SK-N-DZ (cell line): ENCODE data around the gene MTHFD1L.

Experiments
- DNase-seq: peaks from one replicate; pipeline ENCODE4 v3.0.0-alpha.2; 2015; ENCODE audit warnings: low spot score

Gene MTHFD1L

GRCh38 chr6:150898399-150899170, 33.1 kb downstream of the MTHFD1L start:
- DNase-seq = no peak

GRCh38 chr6:150899231-150899630, 33.7 kb downstream of the MTHFD1L start:
- DNase-seq = no peak

- DNase-seq = peak; percentile 13
Measured at GRCh38 chr6:150900049-150900448, 34.5 kb downstream of the MTHFD1L start.

- DNase-seq = no peak
Measured at GRCh38 chr6:150902142-150902776, 36.8 kb downstream of the MTHFD1L start.

DNA sequence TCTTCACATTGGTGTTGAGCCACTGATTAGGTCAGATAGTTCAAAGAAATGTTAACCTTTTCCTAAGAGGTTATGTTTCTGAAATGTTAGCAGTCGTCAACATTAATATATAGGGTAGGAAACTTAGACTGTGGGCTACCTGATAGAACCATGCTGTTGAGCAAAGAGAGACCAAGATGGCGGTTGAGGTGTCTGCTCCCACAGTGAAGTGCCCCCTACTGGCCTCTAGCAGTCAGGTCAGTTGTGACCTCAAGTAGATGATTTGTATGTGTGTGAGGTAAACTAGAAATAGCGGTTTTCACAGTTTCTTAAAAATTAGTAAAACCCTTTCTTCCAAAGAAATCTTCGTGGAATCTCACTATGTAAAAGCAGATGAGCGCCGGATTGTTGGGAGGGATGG, 40.3 kb downstream of the MTHFD1L start:
- DNase-seq = no peak

GRCh38 chr6:150906641-150907326, 41.3 kb downstream of the MTHFD1L start:
- DNase-seq = no peak

- DNase-seq = no peak
Measured at GRCh38 chr6:150907383-150907782, 41.9 kb downstream of the MTHFD1L start.

DNA sequence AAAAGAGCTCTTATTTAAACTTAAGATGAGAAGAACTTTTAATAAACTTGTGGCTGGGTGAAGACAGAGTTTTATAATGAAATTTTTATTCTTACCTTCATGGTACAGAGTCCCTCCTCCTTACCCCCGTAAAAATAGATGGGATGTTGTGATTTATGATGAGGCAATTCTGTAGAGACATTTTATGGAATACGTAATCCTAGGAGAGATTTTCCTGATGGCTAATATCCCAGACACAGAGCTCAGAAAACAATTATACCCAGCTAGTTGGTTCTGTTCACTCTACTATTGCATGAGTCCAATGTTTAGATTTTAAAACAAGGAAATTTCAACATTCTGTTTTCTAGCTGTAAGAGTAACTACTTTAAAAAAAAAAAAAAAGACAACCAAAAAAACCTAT, 43.4 kb downstream of the MTHFD1L start:
- no peak for DNase-seq

DNA sequence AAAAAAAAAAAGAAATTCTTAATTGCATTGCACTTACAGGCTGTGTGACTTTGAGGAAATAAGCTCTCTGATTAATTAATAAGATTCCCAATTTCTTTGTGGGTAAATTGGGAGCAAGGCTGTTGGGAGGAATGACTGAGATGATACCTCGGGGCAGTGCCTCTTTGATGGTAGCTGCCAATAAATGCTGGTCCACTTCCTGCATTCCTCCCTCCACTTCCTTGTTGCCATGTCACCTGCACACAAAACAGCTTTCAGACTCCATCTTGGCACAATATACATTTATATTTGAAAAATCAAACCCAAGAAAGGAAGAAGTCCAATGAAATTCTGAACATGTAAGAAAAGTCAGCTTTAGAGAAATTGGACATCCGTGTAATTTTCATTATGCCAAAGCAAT, 45.1 kb downstream of the MTHFD1L start:
- no peak for DNase-seq

DNA sequence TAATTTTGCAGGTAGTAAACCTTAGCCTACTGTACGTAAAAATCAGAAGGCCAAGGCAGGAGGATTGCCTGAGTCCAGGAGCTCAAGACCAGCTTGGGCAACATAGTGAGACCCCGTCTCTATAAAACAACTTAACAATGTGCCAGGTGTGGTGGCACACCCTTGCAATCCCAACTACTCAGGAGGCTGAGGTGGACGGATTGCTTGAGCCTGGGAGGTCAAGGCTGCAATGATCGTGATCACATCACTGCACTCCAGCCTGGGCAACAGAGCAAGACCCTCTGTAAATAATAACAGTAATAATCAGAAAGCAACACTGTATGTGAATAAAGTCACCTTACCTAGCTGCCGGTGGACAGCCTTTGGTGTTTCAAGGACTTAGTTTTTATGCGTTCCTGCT, 48.9 kb downstream of the MTHFD1L start:
- DNase-seq = no peak

DNA sequence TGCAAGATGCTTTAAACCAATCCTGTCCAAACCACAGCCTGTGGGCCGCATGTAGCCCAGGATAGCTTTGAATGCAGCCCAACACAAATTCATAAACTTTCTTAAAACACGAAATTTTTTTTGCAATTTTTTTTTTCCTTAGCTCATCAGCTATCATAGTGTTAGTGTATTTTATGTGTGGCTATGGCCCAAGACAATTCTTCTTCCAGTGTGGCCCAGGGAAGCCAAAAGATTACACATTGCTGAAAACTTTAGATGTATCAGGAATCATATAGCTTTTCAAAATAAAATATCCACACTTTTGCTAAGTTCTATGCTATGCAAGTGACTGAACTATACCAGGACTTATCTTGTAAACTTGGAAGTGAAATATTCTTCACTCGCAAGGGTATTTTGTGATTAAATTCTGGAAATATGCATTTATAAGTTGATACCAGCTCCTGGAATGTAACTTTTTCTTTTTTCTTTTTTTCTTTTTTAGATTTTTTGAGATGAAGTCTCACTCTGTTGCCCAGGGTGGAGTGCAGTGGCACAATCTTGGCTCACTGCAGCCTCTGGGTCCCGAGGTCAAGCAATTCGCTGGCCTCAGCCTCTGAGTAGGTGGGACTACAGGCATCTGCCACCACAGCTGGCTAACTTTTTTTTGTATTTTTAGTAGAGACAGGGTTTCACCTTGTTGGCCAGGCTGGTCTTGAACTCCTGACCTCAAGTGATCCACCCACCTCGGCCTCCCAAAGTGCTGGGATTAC, 49.8 kb downstream of the MTHFD1L start:
- DNase-seq = no peak

DNA sequence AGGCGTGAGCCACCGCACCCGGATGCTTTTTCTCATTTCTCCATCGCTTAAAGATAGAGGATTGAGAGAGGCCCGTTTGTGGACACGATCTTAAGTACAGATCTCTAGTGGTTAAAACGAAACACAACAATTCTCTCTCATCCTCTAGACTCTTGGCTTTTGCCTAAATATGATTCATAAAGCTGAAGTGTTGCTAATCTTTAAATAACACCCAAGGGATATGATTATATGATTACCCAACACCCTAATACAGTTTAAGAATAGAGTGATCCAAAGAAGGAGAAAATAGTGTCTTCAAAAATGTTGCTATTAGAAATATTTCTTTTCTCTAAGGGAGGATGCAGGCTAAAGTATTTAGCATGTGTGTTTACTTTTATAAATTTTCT, 50.4 kb downstream of the MTHFD1L start:
- DNase-seq = no peak

GRCh38 chr6:150919938-150920337, 54.4 kb downstream of the MTHFD1L start:
- DNase-seq = no peak

DNA sequence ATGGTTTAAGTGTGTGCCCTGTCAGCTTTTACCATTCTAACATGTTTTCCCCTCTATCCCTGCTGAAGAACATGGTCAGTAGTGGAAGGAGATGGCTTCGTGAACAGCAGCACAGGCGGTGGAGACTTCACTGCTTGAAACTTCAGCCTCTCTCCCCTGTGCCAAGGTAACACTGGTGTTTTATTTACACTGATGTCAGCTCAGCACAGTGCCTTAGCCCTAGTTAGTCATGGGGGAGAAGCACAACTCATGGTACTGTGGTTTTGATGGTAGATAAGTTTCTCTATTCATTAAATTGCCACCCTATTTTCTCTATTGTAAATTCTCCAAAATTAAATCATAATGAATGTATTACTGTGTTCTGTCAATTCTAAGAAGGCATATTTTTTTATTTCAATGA, 56.6 kb downstream of the MTHFD1L start:
- no peak for DNase-seq

- DNase-seq = no peak
Measured at GRCh38 chr6:150924808-150925589, 59.5 kb downstream of the MTHFD1L start.

- no peak for DNase-seq
Measured at GRCh38 chr6:150925590-150925928, 60.1 kb downstream of the MTHFD1L start.

DNA sequence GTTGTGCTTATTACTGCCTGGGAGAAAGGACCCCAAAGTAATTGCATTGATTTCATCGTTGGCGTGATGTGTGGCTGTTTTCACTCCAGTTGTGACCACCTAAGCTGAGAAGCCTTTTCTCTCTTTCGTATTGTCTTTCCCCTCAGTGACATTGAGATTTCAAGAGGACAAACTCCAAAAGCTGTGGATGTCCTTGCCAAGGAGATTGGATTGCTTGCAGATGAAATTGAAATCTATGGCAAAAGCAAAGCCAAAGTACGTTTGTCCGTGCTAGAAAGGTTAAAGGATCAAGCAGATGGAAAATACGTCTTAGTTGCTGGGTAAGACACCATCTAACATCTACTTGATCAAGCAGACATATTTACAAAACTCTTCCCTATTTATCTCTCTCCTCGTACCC, 60.5 kb downstream of the MTHFD1L start:
- no peak for DNase-seq

GRCh38 chr6:150928882-150929281, 63.4 kb downstream of the MTHFD1L start:
- no peak for DNase-seq

DNA sequence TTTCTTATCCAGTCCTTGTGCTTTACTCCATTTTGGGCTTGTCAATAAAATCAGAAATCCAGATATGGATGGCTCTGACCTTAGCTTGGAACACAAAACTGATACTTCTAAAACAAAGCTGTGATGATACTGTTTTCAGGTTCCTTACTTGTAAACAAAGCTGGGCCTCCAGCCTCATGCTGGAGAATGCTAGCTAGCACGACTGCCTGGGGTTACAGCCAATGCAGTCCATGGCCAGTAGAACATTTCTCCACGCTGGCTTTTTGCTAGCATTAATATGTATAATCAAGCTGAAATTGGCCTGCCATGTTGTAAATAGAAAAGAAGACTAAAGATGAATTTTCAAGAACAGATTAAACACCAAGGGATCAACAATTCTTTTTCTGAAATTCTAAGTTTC, 63.9 kb downstream of the MTHFD1L start:
- no peak for DNase-seq

DNA sequence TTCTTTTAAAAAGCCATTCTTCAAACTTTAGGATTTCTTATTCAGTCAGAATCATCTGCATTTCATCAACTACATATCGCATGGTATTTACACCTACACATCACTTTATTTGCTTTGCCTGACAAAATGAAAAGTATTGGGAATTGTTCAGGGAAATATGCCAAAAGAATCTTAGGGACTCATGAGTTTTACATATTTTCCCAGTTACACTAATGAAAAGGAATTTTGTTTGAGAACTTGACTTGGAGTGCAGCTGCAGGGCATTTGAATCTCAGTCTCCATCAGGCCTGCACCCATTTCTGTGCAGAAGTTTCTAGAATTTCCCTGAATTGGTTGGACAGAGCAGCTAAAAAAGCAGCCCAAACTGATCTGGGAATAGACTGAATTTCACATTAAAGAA, 65.3 kb downstream of the MTHFD1L start:
- DNase-seq = no peak

- DNase-seq = no peak
Measured at GRCh38 chr6:150931405-150931804, 65.9 kb downstream of the MTHFD1L start.
